GM23338 (cell line): ENCODE measurements around the gene STON2. TPM values are rescaled to one million over a fixed set of nuclear protein-coding genes. Genes with fewer than 3 reads are reported as not detected.

ENCODE experiments used
- ATAC-seq: fragments of 200-7000 bp; cut with Tn5 transposase; 3 replicates; pipeline ENCODE4 v1.9.1; 2020
- DNase-seq: peaks from one replicate; pipeline ENCODE4 v3.0.0-alpha.2; 2015; ENCODE audit warnings: low spot score
- H2AFZ ChIP-seq: fragments of 200-600 bp; sonication (generic); 2 replicates; pipeline ENCODE4 v1.8.0; 2016; ENCODE audit warnings: antibody characterized with exemption, mild to moderate bottlenecking, moderate library complexity
- H3F3A ChIP-seq: fragments of 200-600 bp; sonication (generic); replicated peaks from 2 replicates; pipeline ENCODE4 v1.8.0; 2017; ENCODE audit warnings: antibody characterized with exemption, mixed run types, low read depth
- H3K27ac ChIP-seq: fragments of 200-600 bp; sonication (generic); 2 replicates; pipeline ENCODE4 v1.6.1; 2016; ENCODE audit warnings: low read depth
- H3K27me3 ChIP-seq: fragments of 200-600 bp; sonication (generic); 2 replicates; pipeline ENCODE4 v1.8.0; 2016; ENCODE audit warnings: mild to moderate bottlenecking, mixed run types, moderate library complexity; ENCODE audit not compliant: insufficient read depth
- H3K36me3 ChIP-seq: fragments of 200-600 bp; sonication (generic); 2 replicates; pipeline ENCODE4 v1.8.0; 2016; ENCODE audit warnings: mild to moderate bottlenecking; ENCODE audit not compliant: insufficient read depth
- H3K4me1 ChIP-seq: fragments of 200-600 bp; sonication (generic); 2 replicates; pipeline ENCODE4 v1.8.0; 2016; ENCODE audit warnings: mild to moderate bottlenecking, moderate library complexity; ENCODE audit not compliant: insufficient read depth
- H3K4me2 ChIP-seq: fragments of 200-600 bp; sonication (generic); 2 replicates; pipeline ENCODE4 v1.7.1; 2017; ENCODE audit warnings: mixed run types
- H3K4me3 ChIP-seq: fragments of 200-600 bp; sonication (generic); 2 replicates; pipeline ENCODE4 v1.6.1; 2016; ENCODE audit warnings: mixed run types
- H3K79me2 ChIP-seq: fragments of 200-600 bp; sonication (generic); replicated peaks from 2 replicates; pipeline ENCODE4 v1.8.0; 2017; ENCODE audit warnings: mild to moderate bottlenecking; ENCODE audit not compliant: insufficient read depth
- H3K9me2 ChIP-seq: fragments of 200-600 bp; sonication (generic); 2 replicates; pipeline ENCODE4 v1.8.0; 2017; ENCODE audit not compliant: insufficient read depth
- H4K20me1 ChIP-seq: fragments of 200-600 bp; sonication (generic); replicated peaks from 2 replicates; pipeline ENCODE4 v1.8.0; 2017; ENCODE audit warnings: mild to moderate bottlenecking; ENCODE audit not compliant: insufficient read depth
- H3K27ac Mint-ChIP-seq: 2 replicates; pipeline ENCODE4 v1.8.0; 2020; ENCODE audit warnings: inconsistent platforms, mild to moderate bottlenecking, moderate library complexity, mixed read lengths
- H3K27me3 Mint-ChIP-seq: 3 replicates; pipeline ENCODE4 v1.8.0; 2022; ENCODE audit warnings: low read depth, mild to moderate bottlenecking, moderate library complexity, mixed read lengths, inconsistent platforms; ENCODE audit not compliant: insufficient read depth, poor library complexity
- H3K36me3 Mint-ChIP-seq: 3 replicates; pipeline ENCODE4 v1.8.0; 2021; ENCODE audit warnings: low read depth, mild to moderate bottlenecking, inconsistent platforms, moderate library complexity, mixed read lengths
- H3K4me1 Mint-ChIP-seq: 3 replicates; pipeline ENCODE4 v1.8.0; 2020; ENCODE audit warnings: mild to moderate bottlenecking, inconsistent platforms, mixed read lengths
- H3K4me3 Mint-ChIP-seq: 3 replicates; pipeline ENCODE4 v1.8.0; 2021; ENCODE audit warnings: moderate library complexity, mild to moderate bottlenecking, inconsistent platforms, mixed read lengths
- H3K9me3 Mint-ChIP-seq: 3 replicates; pipeline ENCODE4 v1.8.0; 2020; ENCODE audit warnings: moderate library complexity, mild to moderate bottlenecking, inconsistent platforms, mixed read lengths
- CREB1 ChIP-seq: fragments of 250-450 bp; sonication (Bioruptor Pico); IDR thresholded peaks from 2 replicates; pipeline ENCODE4 v1.5.0; 2020; ENCODE audit warnings: low read depth, mild to moderate bottlenecking, moderate library complexity
- ETS1 ChIP-seq: IDR thresholded peaks from 2 replicates; pipeline ENCODE4 v1.6.1; 2016; ENCODE audit warnings: antibody characterized with exemption
- EZH2 ChIP-seq: fragments of 200-600 bp; sonication (generic); IDR thresholded peaks from one replicate; pipeline ENCODE4 v1.8.0; 2017; ENCODE audit warnings: antibody characterized with exemption, mild to moderate bottlenecking, low read depth; ENCODE audit not compliant: unreplicated experiment
- EZH2phosphoT487 ChIP-seq: fragments of 200-600 bp; sonication (generic); IDR thresholded peaks from one replicate; pipeline ENCODE4 v1.8.1; 2018; ENCODE audit warnings: antibody characterized with exemption; ENCODE audit not compliant: unreplicated experiment
- JUNB ChIP-seq: IDR thresholded peaks from one replicate; pipeline ENCODE4 v1.6.1; 2016; ENCODE audit warnings: antibody characterized with exemption; ENCODE audit not compliant: unreplicated experiment
- NANOG ChIP-seq: IDR thresholded peaks from 2 replicates; pipeline ENCODE4 v1.6.1; 2016; ENCODE audit warnings: antibody characterized with exemption, borderline replicate concordance
- POLR2AphosphoS5 ChIP-seq: IDR thresholded peaks from 2 replicates; pipeline ENCODE4 v1.6.1; 2016; ENCODE audit warnings: antibody characterized with exemption, low read depth
- REST ChIP-seq: IDR thresholded peaks from one replicate; pipeline ENCODE4 v1.6.1; 2018; ENCODE audit warnings: antibody characterized with exemption; ENCODE audit not compliant: unreplicated experiment
- STAT1 ChIP-seq: IDR thresholded peaks from one replicate; pipeline ENCODE4 v1.6.1; 2016; ENCODE audit warnings: antibody characterized with exemption; ENCODE audit not compliant: unreplicated experiment
- ZNF114 ChIP-seq: fragments of 250-450 bp; sonication (Bioruptor Pico); IDR thresholded peaks from 2 replicates; pipeline ENCODE4 v1.5.0; 2020; ENCODE audit warnings: mild to moderate bottlenecking, moderate library complexity
- ZNF331 ChIP-seq: fragments of 250-450 bp; sonication (Bioruptor Pico); IDR thresholded peaks from 2 replicates; pipeline ENCODE4 v1.5.0; 2020; ENCODE audit warnings: low read depth, mild to moderate bottlenecking, moderate library complexity
- ZNF462 ChIP-seq: fragments of 250-450 bp; sonication (Bioruptor Pico); IDR thresholded peaks from 2 replicates; pipeline ENCODE4 v1.5.0; 2020; ENCODE audit warnings: mild to moderate bottlenecking, moderate library complexity
- polyA plus RNA-seq: library from polyadenylated mRNA; unstranded; fragments of >200 nt; fragmentation: Nextera tagmentation; extraction: Ambion mirVana; gene quantifications from 2 replicates; pipeline ENCODE4 v1.2.1, GENCODE V29; 2016
- total RNA-seq: library from RNA; depleted of rRNA; stranded (reverse); fragments of >200 nt; shearing (Covaris generic); gene quantifications from 2 replicates; pipeline ENCODE4 v1.2.3, GENCODE V29; 2014

The STON2 gene
- total and polyA plus RNA-seq, 2 experiments from 2014 or later = 8.2 to 71.0 TPM

- TF ChIP-seq ETS1 = no peak
- no peak for TF ChIP-seq POLR2AphosphoS5
Observed at GRCh38 chr14:81400202-81400678, at the start of gene STON2 (continued).

DNA sequence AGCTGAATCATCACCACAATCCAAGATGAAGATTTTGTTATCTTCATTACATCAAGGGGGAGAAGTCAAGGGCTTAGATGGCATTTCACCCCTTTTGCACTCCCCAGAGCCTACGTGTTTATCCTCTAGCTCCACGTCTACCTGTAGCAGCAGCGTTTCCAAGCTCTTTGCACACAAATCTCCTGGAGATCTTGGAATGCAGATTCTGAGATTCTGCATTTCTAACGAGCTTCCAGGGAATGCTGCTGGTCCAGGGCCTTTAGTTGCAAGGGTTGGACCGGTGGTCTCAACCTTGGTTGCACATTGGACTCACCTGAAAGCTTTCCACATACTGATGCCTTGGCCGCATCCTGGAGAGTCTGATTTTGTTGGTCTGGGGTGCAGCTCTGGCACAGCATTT lies 49.5 kb upstream of the STON2 start:
- H4K20me1 ChIP-seq = no peaks in the 10 kb centered on the region
- ATAC-seq (no peak; the same call in 2 of the 3 replicates), DNase-seq (no peak)
- H3K27ac ChIP-seq = no peak overlapping the region
- H3K4me3 ChIP-seq = no peak overlapping the region
- H3K4me1 ChIP-seq = peaks cover 15% of the 10 kb centered on the region; the same call in 1 of the 2 replicates
- no peaks in the 10 kb centered on the region for H3K79me2 ChIP-seq
- Mint-ChIP-seq H3K27me3 (peaks cover 6% of the 10 kb centered on the region), H3K9me3 (no peaks in the 10 kb centered on the region; the same call in 2 of the 3 replicates), H3K27ac (no peak overlapping the region), H3K36me3 (no peaks in the 10 kb centered on the region), H3K4me1 (peaks cover 29% of the 10 kb centered on the region), H3K4me3 (no peak overlapping the region)
- peak overlapping the region; percentile 33; the same call in 1 of the 2 replicates for H3K4me2 ChIP-seq
- H3K27me3 ChIP-seq = no peaks in the 10 kb centered on the region
- peak overlapping the region; percentile 86 for H2AFZ ChIP-seq
- H3K9me2 ChIP-seq = 0 out of 2 replicates have a peak, but pooled peaks cover 3% of the 10 kb centered on the region
- H3F3A ChIP-seq = 0 out of 2 replicates have a peak, but pooled peaks cover 2% of the 10 kb centered on the region
- H3K36me3 ChIP-seq = no peaks in the 10 kb centered on the region
- no peak for TF ChIP-seq JUNB
- no peak for TF ChIP-seq EZH2
- no peak for TF ChIP-seq ETS1
- TF ChIP-seq CREB1 (CRISPR knock-in tag) = no peak
- no peak for TF ChIP-seq STAT1
- TF ChIP-seq REST = no peak
- no peak for TF ChIP-seq ZNF114 (CRISPR knock-in tag)
- TF ChIP-seq POLR2AphosphoS5 = no peak
- no peak for TF ChIP-seq NANOG
- no peak for TF ChIP-seq EZH2phosphoT487
- no peak for TF ChIP-seq ZNF462
- no peak for TF ChIP-seq ZNF331 (CRISPR knock-in tag)
